Right lobe of liver (tissue), 4 donors: Measurements from ENCODE around the gene ARHGAP29.
"Not testable (repeated sequence)": the region's sequence is repeated elsewhere in the genome, so short reads cannot be mapped to it uniquely, and the experiment has no call there.

Experiments
- CTCF ChIP-seq, 4 donors: fragments of 200-600 bp in 3 of 4; fragments of 450-650 bp in 1 of 4; IDR thresholded peaks; one replicate each; pipeline versions ENCODE4 v1.5.1 to v1.8.0; 2016 to 2022; ENCODE audit warnings: antibody characterized with exemption in 4 of 4, mild to moderate bottlenecking in 2 of 4
- POLR2A ChIP-seq: fragments of 450-650 bp; IDR thresholded peaks from one replicate; pipeline ENCODE4 v1.6.1; 2017; ENCODE audit warnings: antibody characterized with exemption, mild to moderate bottlenecking
- donor health status: DM: no; HTN: no; CAD: no.
- donor health status: DM: no; HTN: no; CAD: no.
- donor health status: DM: no; HTN: yes; CAD: no.

DNA sequence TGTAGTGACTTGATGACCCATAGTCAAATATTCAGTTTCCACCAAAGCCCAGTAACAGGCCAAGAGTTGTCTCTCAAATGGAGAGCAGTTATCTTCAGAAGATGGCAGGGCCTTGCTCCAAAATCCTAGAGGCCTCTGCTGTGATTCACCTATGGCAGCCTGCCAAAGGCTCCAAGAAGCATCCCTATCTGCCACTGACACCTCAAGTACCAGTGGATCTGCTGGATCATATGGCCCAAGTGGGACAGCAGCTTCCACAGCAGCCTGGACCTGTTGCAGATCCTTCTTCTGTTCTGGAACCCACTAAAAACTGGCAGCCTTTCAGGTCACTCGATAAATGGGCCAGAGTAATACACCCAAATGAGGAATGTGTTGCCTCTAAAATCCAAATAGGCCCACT, 73.3 kb downstream of the ARHGAP29 start:
- not testable (repeated sequence) for TF ChIP-seq CTCF (IDR thresholded peaks at IDR 0.05); POLR2A
